GM20431 (cell line): ENCODE data around the gene PCA3.
"Not testable (repeated sequence)": the region's sequence is repeated elsewhere in the genome, so short reads cannot be mapped to it uniquely, and the experiment has no call there.

Experiments
- in situ Hi-C: fragments of 300-500 bp; cut with MseI, MboI; formaldehyde crosslinking; loops from one replicate; pipeline ENCODE4 v1.15.0; 2020; ENCODE audit warnings: low sequenced_read_pairs; ENCODE audit not compliant: unreplicated experiment

PCA3 gene

DNA sequence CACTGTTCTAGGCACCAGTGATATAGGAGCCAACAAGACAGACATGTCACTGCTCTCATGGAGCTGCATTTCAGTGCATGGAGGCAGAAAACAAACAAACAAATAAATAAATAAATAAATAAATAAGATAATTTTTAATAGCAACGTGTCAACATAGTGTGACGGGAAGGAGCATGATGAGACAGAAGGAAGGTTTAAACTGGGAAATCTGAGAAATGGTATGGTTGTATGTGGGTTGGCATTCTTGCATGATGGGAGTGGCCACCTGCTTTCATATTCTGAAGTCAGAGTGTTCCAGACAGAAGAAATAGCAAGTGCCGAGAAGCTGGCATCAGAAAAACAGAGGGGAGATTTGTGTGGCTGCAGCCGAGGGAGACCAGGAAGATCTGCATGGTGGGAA is at the start of gene PCA3:
Gene PCA3, plus strand, starts transcription at position 301 of the 400 bp plus-strand sequence.
- in situ Hi-C loops: no loop called here

- in situ Hi-C loops: no loop called here
Observed at GRCh38 chr9:76716085-76716672, 48.1 kb upstream of the PCA3 start.

- in situ Hi-C loops: no loop called here
Observed at GRCh38 chr9:76717176-76717575, 47.1 kb upstream of the PCA3 start.

GRCh38 chr9:76717613-76718012 is 46.6 kb upstream of the PCA3 start:
- in situ Hi-C loops: no loop called here

- in situ Hi-C loops: no loop called here
Observed at GRCh38 chr9:76718166-76718565, 46.1 kb upstream of the PCA3 start.

GRCh38 chr9:76720245-76720644 is 44.0 kb upstream of the PCA3 start:
- in situ Hi-C loops: no loop called here

GRCh38 chr9:76725011-76725546 is 39.2 kb upstream of the PCA3 start:
- in situ Hi-C loops: no loop called here

DNA sequence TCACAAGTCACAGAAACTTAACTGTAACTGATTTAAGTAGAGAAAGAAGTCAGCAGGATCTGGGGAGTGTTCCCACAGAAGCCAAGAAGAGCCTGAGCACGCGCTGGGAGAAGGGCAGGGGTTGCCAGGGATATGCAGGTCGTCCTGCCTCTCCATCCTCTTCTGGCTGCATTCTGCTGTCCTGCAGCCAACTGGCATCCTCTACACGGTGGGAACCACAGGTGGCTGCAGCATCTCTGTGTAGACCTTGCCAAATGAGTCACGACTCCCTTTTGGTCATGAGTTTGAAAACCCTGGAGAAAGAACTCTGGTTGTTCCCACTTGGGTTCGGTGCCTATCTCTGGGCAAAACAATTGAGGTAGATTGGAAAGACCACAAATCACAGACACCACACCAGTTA is 38.4 kb upstream of the PCA3 start:
- in situ Hi-C loops: no loop called here

DNA sequence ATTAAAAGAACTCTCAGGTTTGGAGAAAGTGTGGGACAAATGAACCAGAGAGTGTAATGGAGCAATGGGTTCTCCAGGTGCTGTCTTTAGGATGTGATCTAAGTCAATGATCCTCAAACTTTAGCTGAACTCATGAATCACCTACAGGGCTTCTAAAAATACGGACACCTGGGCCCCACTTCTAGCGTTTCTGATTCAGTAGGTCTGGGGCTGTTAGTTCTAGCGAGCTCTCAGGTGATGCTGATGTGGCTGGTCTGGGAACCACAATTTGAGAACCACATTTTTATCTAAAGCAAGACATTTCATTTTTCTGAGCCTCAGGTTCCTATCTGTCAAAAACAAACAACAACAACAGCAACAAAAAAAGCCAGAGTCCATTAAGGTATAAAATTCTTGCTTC is 35.1 kb upstream of the PCA3 start:
- in situ Hi-C loops: no loop called here

GRCh38 chr9:76729980-76730737 is 34.1 kb upstream of the PCA3 start:
- in situ Hi-C loops: no loop called here

- in situ Hi-C loops: no loop called here
Observed at GRCh38 chr9:76730801-76731200, 33.4 kb upstream of the PCA3 start.

DNA sequence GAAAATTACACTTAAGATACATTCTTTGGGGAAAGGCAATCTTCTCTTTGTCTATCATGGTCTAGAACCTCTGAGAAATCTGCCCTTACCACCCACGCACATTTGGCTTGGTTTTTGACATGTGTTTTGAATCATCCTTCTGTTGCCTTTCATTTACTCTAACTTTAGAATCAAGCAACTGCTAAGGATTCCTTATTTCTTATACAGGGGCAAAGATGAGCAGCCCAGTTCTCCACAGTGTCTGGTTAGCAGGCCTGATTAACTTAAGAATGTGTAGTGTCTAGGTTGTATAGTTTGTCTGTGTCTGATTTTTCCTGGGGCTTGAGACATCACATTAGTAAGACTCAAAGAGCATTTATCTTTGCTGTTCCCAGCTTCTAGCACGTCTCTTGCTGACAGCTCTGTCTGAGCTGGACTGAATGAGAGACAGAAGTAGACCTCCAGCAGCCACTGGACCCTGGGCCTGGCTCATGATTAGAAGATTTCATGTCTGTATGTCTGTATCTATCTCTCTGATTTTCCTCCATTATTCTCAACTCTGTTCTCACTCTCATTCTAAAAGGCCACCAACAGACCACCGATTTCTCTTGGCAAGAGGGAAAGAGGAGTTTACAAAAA is 31.8 kb upstream of the PCA3 start:
- in situ Hi-C loops: no loop called here

GRCh38 chr9:76733096-76733495 is 31.1 kb upstream of the PCA3 start:
- in situ Hi-C loops: no loop called here

DNA sequence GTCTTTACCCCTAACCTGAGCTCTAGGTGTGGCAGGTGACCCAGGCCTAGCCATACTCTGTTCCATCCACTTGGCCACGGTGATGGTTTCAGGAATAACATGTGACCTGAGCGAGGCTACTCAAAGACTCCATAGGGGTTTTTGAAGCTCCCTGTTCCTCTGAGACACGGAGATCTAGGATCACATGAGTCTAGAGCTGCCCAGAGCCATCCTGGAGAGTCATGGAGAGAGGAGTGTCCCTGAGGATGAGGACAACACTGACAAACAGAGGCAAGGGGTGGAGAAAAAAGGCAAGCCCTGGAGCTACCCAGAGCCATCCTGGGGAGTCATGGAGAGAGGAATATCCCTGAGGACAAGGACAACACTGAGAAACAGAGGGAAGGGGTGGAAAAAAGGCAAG is 29.5 kb upstream of the PCA3 start:
- in situ Hi-C loops: no loop called here

DNA sequence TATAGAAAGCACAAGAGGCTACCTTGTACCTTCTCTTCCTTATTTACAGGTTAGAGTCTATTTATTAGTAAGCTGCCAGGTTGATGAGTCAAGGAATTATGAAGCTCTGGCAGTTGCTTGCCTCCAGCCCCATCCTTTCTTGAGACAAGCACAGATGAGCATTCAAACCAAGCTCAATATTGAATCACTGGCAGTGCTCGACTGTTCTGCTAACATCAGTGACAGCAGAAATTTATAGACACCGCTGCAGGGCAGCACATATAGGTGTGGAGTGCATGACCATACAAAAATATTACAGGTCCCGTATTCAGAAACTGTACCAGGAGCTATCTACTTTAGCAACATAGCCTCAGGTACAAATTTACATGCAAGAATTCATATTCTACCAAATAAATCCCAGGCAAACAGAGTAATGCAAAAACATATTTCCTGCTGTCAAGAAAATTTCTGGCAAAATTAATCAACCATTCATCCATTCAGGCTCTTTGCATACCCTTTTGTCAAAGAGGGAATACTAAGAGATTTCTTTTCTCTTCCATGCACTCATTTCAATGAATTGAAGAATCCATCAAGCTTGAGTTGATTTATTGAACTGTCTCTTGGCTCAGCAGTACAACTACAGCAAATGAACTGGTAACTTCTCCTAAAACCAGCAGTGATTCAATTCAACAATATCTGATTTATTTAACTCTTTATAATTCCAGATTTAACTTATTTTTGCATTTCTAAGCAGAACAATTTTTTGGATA is 26.9 kb upstream of the PCA3 start:
- in situ Hi-C loops: no loop called here

DNA sequence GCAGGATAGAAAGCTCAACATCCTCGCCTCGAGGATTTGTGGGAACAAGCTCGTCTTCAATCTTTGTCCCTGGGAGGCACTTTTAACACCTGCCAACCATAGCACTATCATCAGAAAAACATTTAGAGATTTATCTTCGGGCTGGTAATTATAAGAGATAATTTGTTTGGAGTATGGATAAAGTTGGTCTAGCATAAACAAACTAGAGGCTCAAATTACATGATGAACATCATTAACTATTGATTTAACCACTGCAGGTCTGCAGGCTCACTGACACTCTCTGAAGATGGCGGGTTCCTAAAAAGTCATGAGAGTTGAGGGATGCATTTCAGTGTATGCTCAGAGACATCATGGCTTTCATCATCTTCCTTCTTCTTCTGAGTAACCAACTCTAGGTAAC is 25.8 kb upstream of the PCA3 start:
- in situ Hi-C loops: no loop called here

DNA sequence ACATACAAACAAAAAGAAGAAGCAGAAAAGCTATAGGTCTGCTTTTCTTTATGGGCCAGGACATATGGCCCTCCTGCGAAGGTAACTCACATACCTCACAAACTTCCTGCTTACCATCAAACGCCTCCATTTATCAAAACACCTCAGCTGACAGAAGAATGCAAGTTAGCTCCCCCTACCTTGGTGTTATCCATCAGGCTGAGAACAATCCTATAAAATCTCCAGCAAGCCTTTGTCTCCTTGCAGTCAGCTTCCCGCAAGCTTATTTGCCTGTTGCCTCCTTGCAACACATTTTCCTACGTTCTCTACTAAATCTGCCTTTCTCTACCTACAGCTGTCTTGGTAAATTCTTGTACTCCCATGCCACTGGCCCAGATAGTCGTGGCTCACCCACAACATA is 22.7 kb upstream of the PCA3 start:
- in situ Hi-C loops: no loop called here

- in situ Hi-C loops: not testable (repeated sequence)
Observed at GRCh38 chr9:76742890-76743289, 21.3 kb upstream of the PCA3 start.

DNA sequence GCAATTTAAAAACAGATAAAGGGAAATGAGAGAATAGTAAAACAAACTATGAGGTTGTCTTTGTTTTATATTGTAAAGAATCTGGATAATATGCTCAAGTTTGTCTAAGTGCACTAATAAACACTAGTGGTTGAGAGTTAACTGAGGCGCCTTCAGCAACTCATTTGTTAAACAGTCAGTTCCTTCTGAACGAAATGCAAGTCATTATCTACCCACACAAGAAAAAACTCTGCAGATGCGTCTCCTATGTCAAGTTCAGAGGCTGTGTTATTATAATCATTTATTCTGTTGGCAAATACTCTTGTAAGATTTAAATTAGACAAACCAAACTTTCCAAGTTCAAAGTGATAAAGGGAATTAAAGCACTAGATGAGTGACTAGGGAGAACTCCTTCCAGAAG is 20.3 kb upstream of the PCA3 start:
- in situ Hi-C loops: no loop called here

DNA sequence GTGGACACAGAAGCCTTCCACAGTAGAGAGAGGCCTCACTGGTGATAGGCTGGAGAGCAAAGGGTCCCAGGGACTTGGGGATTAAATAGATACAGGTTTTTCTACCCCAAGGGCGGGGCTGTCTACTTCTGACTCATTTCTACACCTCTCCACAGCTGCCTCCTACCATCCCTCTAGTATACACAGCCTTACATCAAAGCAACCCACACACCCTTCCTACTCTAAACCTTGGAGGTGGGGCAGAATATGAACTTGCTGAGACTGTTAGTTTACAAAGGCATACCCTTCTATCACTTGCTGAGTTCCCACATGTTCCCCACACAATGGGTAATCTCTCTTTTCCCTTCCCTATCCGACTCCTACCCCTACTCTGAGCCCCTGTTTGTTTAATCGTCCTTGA is 19.9 kb upstream of the PCA3 start:
- in situ Hi-C loops: no loop called here

DNA sequence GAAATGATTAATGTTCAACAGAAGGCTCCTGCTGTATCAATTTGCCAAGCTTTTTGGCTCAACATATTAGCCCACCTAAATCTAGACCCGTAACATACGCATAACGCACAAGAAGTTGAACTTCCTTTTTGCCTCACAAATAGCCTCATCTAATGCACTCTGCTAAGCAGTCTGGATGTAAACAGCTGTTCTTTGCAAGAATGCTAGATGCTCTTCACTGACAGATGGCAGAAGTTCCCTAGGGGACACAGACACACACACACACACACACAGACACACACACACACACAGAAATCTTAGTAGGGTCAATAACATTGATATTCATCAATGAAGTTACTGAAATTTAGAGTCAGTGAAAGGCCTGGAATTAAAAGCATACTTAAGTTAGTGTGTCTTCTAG is 13.2 kb upstream of the PCA3 start:
- in situ Hi-C loops: no loop called here
